Fibroblast of skin of scalp (primary cell): ENCODE data around the gene PRR4.

ENCODE experiments used
- DNase-seq: peaks from one replicate; pipeline ENCODE4 v3.0.0-alpha.2; 2013

Gene PRR4

GRCh38 chr12:10801741-10802140 is 47.5 kb downstream of the PRR4 start:
- no peak for DNase-seq
